Brain microvascular endothelial cell (primary cell): ENCODE data around the gene KLHL35.

Source experiments
- DNase-seq: peaks from one replicate; pipeline ENCODE4 v3.0.0-alpha.2; 2020
- H3K27ac ChIP-seq: fragments of 250-450 bp; sonication (Bioruptor Pico); 2 replicates; pipeline ENCODE4 v1.5.1; 2020; ENCODE audit warnings: mild to moderate bottlenecking, moderate library complexity
- H3K27me3 ChIP-seq: fragments of 250-450 bp; sonication (Bioruptor Pico); replicated peaks from 2 replicates; pipeline ENCODE4 v1.5.1; 2020; ENCODE audit warnings: mild to moderate bottlenecking
- H3K36me3 ChIP-seq: fragments of 250-450 bp; sonication (Bioruptor Pico); replicated peaks from 2 replicates; pipeline ENCODE4 v1.5.1; 2020; ENCODE audit warnings: mild to moderate bottlenecking
- H3K4me3 ChIP-seq: 2 replicates; pipeline ENCODE4 v1.5.1; 2011; ENCODE audit warnings: low read depth, mild to moderate bottlenecking, control low read depth, low read length, moderate library complexity
- in situ Hi-C: cut with HindIII; loops from 2 replicates; pipeline ENCODE4 v1.10.0; 2017; ENCODE audit warnings: low sequenced_read_pairs, low pct_ligation_motif_present
- TF ChIP-seq, protein P1 (sequence below): IDR thresholded peaks from 2 replicates; pipeline ENCODE4 v1.5.1; 2011; ENCODE audit warnings: low read depth, mild to moderate bottlenecking, moderate library complexity, low read length, control low read depth, inconsistent platforms; ENCODE audit errors: missing control alignments

KLHL35 gene

DNA sequence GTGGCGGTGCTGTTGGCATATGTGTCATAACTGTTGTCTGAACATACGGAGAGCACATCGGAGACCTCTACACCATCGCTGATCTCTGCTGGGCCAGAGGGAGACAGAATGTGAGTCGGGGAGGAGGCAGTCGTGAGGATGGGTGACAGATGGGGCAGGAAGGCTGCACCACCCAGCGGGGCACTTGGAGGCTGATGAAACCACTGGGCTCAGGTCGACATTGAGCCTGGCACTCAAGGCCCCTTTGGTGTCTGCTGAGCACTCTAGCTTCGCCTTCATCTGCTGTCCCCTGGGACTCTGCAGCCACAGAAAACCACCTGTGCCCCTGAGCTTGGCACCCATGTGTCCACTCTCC, 2.5 kb upstream of the KLHL35 start:
- TF ChIP-seq, protein P1, sequence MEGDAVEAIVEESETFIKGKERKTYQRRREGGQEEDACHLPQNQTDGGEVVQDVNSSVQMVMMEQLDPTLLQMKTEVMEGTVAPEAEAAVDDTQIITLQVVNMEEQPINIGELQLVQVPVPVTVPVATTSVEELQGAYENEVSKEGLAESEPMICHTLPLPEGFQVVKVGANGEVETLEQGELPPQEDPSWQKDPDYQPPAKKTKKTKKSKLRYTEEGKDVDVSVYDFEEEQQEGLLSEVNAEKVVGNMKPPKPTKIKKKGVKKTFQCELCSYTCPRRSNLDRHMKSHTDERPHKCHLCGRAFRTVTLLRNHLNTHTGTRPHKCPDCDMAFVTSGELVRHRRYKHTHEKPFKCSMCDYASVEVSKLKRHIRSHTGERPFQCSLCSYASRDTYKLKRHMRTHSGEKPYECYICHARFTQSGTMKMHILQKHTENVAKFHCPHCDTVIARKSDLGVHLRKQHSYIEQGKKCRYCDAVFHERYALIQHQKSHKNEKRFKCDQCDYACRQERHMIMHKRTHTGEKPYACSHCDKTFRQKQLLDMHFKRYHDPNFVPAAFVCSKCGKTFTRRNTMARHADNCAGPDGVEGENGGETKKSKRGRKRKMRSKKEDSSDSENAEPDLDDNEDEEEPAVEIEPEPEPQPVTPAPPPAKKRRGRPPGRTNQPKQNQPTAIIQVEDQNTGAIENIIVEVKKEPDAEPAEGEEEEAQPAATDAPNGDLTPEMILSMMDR = no peak
- Histone ChIP-seq H3K36me3 (no peaks in the 10 kb centered on the region), H3K27ac (no peak overlapping the region), H3K27me3 (peaks cover 27% of the 10 kb centered on the region), H3K4me3 (no peak overlapping the region)
- in situ Hi-C loops = no loop called here
- DNase-seq = no peak

DNA sequence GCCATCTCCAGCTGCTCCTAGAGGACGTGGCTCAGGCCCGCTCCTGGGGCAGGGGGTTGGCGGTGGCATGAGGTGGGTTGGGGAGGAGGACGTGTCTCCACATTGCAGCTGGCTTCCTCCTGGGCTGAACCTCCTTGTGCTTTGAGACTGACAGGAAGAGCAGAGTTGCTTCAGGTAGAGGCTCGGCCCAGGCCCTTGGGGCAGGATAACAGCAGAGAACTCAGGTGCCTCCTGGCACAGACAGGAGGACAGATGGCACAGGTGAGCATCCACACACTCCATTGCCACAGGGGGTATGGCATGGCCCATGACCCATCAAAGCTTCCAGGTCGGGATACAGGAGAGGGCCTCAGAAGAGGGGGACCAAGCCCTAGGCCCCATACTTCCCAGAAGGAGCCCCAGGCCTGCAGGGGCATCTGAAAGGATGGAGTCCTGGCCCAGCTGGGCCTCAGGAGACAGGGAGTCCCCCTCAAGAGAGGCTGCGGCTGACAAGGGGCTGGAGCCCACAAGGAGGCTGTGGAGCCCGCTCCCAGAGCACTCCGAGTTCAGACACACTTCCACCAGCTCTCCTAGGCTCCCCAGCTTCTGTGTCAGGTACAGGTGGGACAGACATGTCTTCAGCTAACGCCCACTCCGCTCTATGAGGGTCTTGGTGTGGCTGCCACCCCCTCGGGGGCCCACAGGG, 2.0 kb upstream of the KLHL35 start:
- no peak for DNase-seq
- H3K27ac ChIP-seq = no peak overlapping the region
- no peak overlapping the region for H3K4me3 ChIP-seq
- TF ChIP-seq, protein P1 = no peak
- H3K27me3 ChIP-seq = peaks cover 30% of the 10 kb centered on the region
- no peaks in the 10 kb centered on the region for H3K36me3 ChIP-seq
- in situ Hi-C loops = no loop called here

DNA sequence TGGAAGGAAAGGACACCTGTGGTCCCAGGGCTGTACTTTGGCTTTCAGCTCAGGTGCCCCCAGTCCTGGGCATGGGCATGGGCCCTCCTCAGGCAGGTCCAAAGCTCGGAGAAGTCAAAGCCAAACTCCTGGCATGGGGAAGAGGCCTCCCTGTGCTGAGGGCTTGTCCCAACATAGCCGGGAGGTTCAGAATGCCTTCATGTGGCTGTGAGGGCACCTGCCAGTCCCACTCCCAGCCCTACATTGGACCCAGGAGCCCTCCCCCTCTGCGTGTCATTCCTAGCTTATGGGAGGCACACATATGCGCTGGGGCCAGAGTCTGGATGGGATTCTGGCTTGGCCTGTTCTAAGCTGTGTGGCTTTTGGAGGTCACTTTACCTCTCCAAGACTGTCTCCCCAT, 1.0 kb upstream of the KLHL35 start:
- DNase-seq = no peak
- peaks cover 30% of the 10 kb centered on the region for H3K27me3 ChIP-seq
- in situ Hi-C loops = no loop called here
- no peak overlapping the region for H3K4me3 ChIP-seq
- TF ChIP-seq, protein P1 = no peak
- H3K36me3 ChIP-seq = no peaks in the 10 kb centered on the region
- H3K27ac ChIP-seq = no peak overlapping the region

DNA sequence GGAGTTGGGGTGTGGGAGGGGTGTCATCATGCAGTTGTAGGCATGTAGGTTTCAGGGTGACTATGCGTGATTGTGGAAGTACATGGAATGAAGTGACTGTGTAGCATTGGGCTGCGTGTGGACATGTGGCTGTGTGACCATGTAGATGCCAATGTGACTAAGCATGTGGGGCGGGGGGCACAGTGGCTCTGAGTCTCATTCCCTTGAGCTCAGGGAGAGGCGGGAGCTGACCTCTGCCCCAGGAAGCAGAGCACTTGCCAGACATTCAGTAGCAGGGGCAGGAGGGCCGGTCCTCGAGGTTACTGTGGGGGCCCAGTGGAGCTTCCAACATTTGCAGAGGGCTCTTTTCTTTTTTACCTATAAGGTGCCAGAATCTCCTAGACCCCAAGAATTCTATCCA, 440 bp upstream of the KLHL35 start:
- H3K27me3 ChIP-seq = peaks cover 30% of the 10 kb centered on the region
- in situ Hi-C loops = no loop called here
- H3K4me3 ChIP-seq = no peak overlapping the region
- TF ChIP-seq, protein P1 = no peak
- no peak overlapping the region for H3K27ac ChIP-seq
- DNase-seq = no peak
- H3K36me3 ChIP-seq = no peaks in the 10 kb centered on the region

DNA sequence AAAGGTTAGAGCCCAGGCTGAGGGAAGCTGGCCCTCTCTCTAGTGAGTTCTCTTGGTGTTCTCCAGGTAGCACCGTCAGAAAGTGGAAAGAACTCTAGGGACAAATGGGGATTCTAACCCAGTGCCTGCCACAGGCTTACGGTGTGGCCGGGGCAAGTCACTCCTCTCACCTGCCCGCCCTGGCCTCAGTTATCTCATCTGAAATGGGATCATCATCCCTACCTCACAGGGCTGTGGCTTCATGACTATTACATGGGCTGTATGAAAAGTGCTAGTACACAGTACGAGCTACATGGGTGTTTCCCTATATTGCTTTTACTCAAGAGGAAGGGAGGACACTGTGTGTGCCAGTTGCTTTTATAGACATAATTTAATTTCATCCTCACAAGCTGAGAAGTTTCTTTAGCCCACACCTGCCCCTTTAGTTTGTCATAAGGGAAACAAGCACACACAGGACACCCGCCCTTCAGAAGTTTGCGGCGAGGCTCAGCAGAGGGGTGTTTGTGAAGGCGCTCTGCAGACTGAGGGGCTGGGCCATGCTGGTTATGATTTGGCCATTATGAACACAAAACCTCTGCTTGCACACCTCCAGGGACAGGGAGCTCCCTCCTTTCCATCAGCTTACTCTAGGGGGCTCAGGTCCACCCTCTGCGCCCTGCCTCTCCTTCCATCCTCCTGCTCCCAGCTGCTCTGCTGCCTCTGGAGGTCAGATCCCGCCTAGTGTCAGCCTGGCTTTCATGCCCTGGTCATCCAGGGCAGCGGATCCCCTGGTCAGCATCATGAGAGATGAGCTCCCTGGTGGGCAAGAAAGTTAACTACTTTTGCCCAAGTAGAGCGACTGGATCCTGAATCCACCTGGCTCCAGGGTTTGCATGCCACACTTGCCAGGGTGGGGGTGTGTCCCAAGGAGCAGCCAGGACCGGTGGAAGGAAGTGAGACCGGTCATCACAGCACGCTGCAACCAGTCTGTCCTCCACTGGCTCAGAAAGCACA, 1.2 kb downstream of the KLHL35 start:
- in situ Hi-C loops = no loop called here
- H3K27ac ChIP-seq = no peak overlapping the region
- peaks cover 30% of the 10 kb centered on the region for H3K27me3 ChIP-seq
- H3K36me3 ChIP-seq = no peaks in the 10 kb centered on the region
- TF ChIP-seq, protein P1 = no peak
- H3K4me3 ChIP-seq = no peak overlapping the region
- DNase-seq = no peak
